ENCODE measurements around the gene NPBWR2. TPM values are rescaled to one million over a fixed set of nuclear protein-coding genes. Genes with fewer than 3 reads are reported as not detected.
"Not testable (repeated sequence)": the region's sequence is repeated elsewhere in the genome, so short reads cannot be mapped to it uniquely, and the experiment has no call there.

NPBWR2 gene
- total and polyA plus RNA-seq, 4 donors: not detected

GRCh38 chr20:64095455-64095854 is 11.9 kb downstream of the NPBWR2 start:
- 81 to 87% methylated on average over 4 of the region's 4 CpGs for WGBS, 2 donors
- intact Hi-C loops (cut with DNase I): no loop called here
- DNase-seq: no peak
- Histone ChIP-seq H3K27me3 (ENCODE audit: control insufficient read depth in 1 of 2, insufficient read depth in 2 of 2, low read length in 1 of 2) (no peaks in the 10 kb centered on the region), H3K4me1 (ENCODE audit: control insufficient read depth in 1 of 2, insufficient read depth in 2 of 2, low read length in 2 of 2) (no peaks in the 10 kb centered on the region), H3K4me3 (ENCODE audit: low read length in 2 of 2) (no peak overlapping the region), H3K36me3 (ENCODE audit: control insufficient read depth in 1 of 2, insufficient read depth in 2 of 2, low read length in 1 of 2) (no peaks in the 10 kb centered on the region), H3K27ac (ENCODE audit: low read depth in 1 of 2, low read length in 2 of 2) (no peak overlapping the region), H3K9me3 (ENCODE audit: control insufficient read depth, low read length) (no peaks in the 10 kb centered on the region)
- ATAC-seq (ENCODE audit: low FRiP score): no peak

GRCh38 chr20:64093013-64093503 is 14.3 kb downstream of the NPBWR2 start:
- DNase-seq (no peak), ATAC-seq (ENCODE audit: low FRiP score) (no peak)
- WGBS, 2 donors: 48 to 54% methylated on average over 9 of the region's 9 CpGs
- H3K27ac ChIP-seq (ENCODE audit: low read depth in 1 of 2, low read length in 2 of 2): no peak overlapping the region
- H3K36me3 ChIP-seq (ENCODE audit: control insufficient read depth in 1 of 2, insufficient read depth in 2 of 2, low read length in 1 of 2): no peaks in the 10 kb centered on the region
- intact Hi-C loops (cut with DNase I): no loop called here
- no peak overlapping the region for H3K4me3 ChIP-seq (ENCODE audit: low read length in 2 of 2)
- H3K27me3 ChIP-seq (ENCODE audit: control insufficient read depth in 1 of 2, insufficient read depth in 2 of 2, low read length in 1 of 2): no peaks in the 10 kb centered on the region
- H3K9me3 ChIP-seq (ENCODE audit: control insufficient read depth, low read length): no peaks in the 10 kb centered on the region
- H3K4me1 ChIP-seq (ENCODE audit: control insufficient read depth in 1 of 2, insufficient read depth in 2 of 2, low read length in 2 of 2): no peaks in the 10 kb centered on the region

GRCh38 chr20:64092258-64093012 is 14.9 kb downstream of the NPBWR2 start:
- ATAC-seq (ENCODE audit: low FRiP score): no peak
- 65 to 69% methylated on average over 27 of the region's 27 CpGs for WGBS, 2 donors
- H3K4me3 ChIP-seq (ENCODE audit: low read length in 2 of 2): no peak overlapping the region

DNA sequence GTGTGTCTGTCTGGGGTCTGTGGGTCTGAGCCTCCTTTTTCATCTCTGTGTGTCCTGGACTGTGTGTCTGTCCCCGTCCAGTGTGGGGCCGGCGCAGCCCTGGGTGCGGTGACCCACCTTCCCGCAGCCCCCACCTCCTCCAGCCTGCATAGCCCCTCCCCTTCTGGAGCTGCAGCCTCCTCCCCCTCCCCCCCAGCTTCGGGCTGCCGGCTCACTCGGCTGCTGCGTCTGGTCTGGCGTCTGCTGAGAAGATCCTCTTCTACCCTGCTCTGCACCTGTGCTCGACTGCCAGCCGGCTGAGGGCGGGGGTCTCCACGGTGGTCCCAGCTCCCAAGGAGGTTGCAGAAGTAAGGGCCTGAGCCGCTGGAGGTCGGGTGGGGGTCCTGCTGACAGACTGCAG is 15.6 kb downstream of the NPBWR2 start:
- 19 to 22% methylated on average over 15 to 16 of the region's 16 CpGs for WGBS, 2 donors
- Histone ChIP-seq H3K4me3 (ENCODE audit: low read length in 2 of 2) (no peak overlapping the region), H3K36me3 (ENCODE audit: control insufficient read depth in 1 of 2, insufficient read depth in 2 of 2, low read length in 1 of 2) (no peaks in the 10 kb centered on the region), H3K4me1 (ENCODE audit: control insufficient read depth in 1 of 2, insufficient read depth in 2 of 2, low read length in 2 of 2) (no peaks in the 10 kb centered on the region), H3K27ac (ENCODE audit: low read depth in 1 of 2, low read length in 2 of 2) (no peak overlapping the region), H3K9me3 (ENCODE audit: control insufficient read depth, low read length) (no peaks in the 10 kb centered on the region), H3K27me3 (ENCODE audit: control insufficient read depth in 1 of 2, insufficient read depth in 2 of 2, low read length in 1 of 2) (no peaks in the 10 kb centered on the region)
- DNase-seq: no peak
- intact Hi-C loops (cut with DNase I): no loop called here
- ATAC-seq (ENCODE audit: low FRiP score): no peak

More at GRCh38 chr20:64092258-64093012, 14.9 kb downstream of the NPBWR2 start:
- H3K36me3 ChIP-seq (ENCODE audit: control insufficient read depth in 1 of 2, insufficient read depth in 2 of 2, low read length in 1 of 2): no peaks in the 10 kb centered on the region
- H3K27ac ChIP-seq (ENCODE audit: low read depth in 1 of 2, low read length in 2 of 2): no peak overlapping the region
- H3K27me3 ChIP-seq (ENCODE audit: control insufficient read depth in 1 of 2, insufficient read depth in 2 of 2, low read length in 1 of 2): no peaks in the 10 kb centered on the region
- no peak for DNase-seq
- intact Hi-C loops (cut with DNase I): no loop called here
- H3K9me3 ChIP-seq (ENCODE audit: control insufficient read depth, low read length): no peaks in the 10 kb centered on the region
- no peaks in the 10 kb centered on the region for H3K4me1 ChIP-seq (ENCODE audit: control insufficient read depth in 1 of 2, insufficient read depth in 2 of 2, low read length in 2 of 2)

- 79 to 82% methylated on average over 19 of the region's 19 CpGs for WGBS, 2 donors
- H3K27me3 ChIP-seq (ENCODE audit: control insufficient read depth in 1 of 2, insufficient read depth in 2 of 2, low read length in 1 of 2): no peaks in the 10 kb centered on the region
- ATAC-seq (ENCODE audit: low FRiP score): no peak
- no peak overlapping the region for H3K27ac ChIP-seq (ENCODE audit: low read depth in 1 of 2, low read length in 2 of 2)
- no peaks in the 10 kb centered on the region for H3K36me3 ChIP-seq (ENCODE audit: control insufficient read depth in 1 of 2, insufficient read depth in 2 of 2, low read length in 1 of 2)
- intact Hi-C loops (cut with DNase I): no loop called here
- H3K9me3 ChIP-seq (ENCODE audit: control insufficient read depth, low read length): no peaks in the 10 kb centered on the region
- no peak for DNase-seq
- no peaks in the 10 kb centered on the region for H3K4me1 ChIP-seq (ENCODE audit: control insufficient read depth in 1 of 2, insufficient read depth in 2 of 2, low read length in 2 of 2)
- no peak overlapping the region for H3K4me3 ChIP-seq (ENCODE audit: low read length in 2 of 2)
These were observed 16.0 kb downstream of the NPBWR2 start for GRCh38 chr20:64091340-64091739.

DNA sequence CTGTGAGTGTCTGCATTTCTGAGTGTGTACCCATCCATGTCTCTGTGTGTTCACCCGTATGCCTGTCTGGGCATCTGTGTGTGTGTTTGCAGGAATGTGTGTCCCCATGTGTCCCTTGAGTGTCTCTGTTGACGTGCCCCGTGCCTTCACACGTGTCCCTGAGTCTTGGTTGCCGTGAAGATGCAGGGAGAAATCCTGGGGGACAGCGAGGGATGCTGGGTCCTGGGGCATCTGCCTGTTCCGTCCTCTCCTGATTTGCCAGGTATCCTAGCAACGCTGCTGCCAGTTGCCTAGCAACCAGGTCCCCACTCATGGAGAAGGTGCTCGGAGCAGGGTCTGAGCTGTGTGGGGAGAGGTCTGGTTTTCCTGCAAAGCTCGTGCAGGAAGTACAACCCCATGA is 17.2 kb downstream of the NPBWR2 start:
- WGBS, 2 donors: 58 to 61% methylated on average over 10 of the region's 10 CpGs
- no peak for ATAC-seq (ENCODE audit: low FRiP score)
- H3K27me3 ChIP-seq (ENCODE audit: control insufficient read depth in 1 of 2, insufficient read depth in 2 of 2, low read length in 1 of 2): no peaks in the 10 kb centered on the region

DNA sequence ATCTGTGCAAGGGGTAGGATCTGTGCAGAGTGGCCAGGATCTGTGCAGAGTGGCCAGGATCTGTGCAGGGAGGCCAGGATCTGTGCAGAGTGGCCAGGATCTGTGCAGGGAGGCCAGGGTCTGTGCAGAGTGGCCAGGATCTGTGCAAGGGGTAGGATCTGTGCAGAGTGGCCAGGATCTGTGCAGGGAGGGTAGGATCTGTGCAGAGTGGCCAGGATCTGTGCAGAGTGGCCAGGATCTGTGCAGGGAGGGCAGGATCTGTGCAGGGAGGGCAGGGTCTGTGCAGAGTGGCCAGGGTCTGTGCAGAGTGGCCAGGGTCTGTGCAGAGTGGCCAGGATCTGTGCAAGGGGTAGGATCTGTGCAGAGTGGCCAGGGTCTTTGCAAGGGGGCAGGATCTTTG is 18.8 kb downstream of the NPBWR2 start:
- H3K4me1 ChIP-seq (ENCODE audit: control insufficient read depth in 1 of 2, insufficient read depth in 2 of 2, low read length in 2 of 2); H3K27ac ChIP-seq (ENCODE audit: low read depth in 1 of 2, low read length in 2 of 2); DNase-seq; intact Hi-C loops (cut with DNase I); H3K36me3 ChIP-seq (ENCODE audit: control insufficient read depth in 1 of 2, insufficient read depth in 2 of 2, low read length in 1 of 2); ATAC-seq (ENCODE audit: low FRiP score); H3K4me3 ChIP-seq (ENCODE audit: low read length in 2 of 2); H3K27me3 ChIP-seq (ENCODE audit: control insufficient read depth in 1 of 2, insufficient read depth in 2 of 2, low read length in 1 of 2); H3K9me3 ChIP-seq (ENCODE audit: control insufficient read depth, low read length): not testable (repeated sequence)

More for the DNA sequence above, 17.2 kb downstream of the NPBWR2 start:
- no peak for DNase-seq
- Histone ChIP-seq H3K9me3 (ENCODE audit: control insufficient read depth, low read length) (no peaks in the 10 kb centered on the region), H3K36me3 (ENCODE audit: control insufficient read depth in 1 of 2, insufficient read depth in 2 of 2, low read length in 1 of 2) (no peaks in the 10 kb centered on the region), H3K4me3 (ENCODE audit: low read length in 2 of 2) (no peak overlapping the region), H3K4me1 (ENCODE audit: control insufficient read depth in 1 of 2, insufficient read depth in 2 of 2, low read length in 2 of 2) (no peaks in the 10 kb centered on the region), H3K27ac (ENCODE audit: low read depth in 1 of 2, low read length in 2 of 2) (no peak overlapping the region)
- intact Hi-C loops (cut with DNase I): no loop called here

DNA sequence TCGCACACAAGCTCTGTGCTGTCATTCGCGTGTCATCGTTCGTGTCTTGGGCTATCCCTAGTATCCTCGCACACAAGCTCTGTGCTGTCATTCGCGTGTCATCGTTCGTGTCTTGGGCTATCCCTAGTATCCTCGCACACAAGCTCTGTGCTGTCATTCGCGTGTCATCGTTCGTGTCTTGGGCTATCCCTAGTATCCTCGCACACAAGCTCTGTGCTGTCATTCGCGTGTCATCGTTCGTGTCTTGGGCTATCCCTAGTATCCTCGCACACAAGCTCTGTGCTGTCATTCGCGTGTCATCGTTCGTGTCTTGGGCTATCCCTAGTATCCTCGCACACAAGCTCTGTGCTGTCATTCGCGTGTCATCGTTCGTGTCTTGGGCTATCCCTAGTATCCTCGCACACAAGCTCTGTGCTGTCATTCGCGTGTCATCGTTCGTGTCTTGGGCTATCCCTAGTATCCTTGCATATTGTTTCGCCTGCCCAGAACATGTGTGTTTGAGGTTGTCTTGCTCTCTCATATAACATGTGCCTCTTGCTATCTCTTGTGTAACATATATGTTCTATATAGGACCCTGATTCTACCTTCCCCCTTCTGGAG is 20.0 kb downstream of the NPBWR2 start:
- H3K4me3 ChIP-seq (ENCODE audit: low read length in 2 of 2); H3K36me3 ChIP-seq (ENCODE audit: control insufficient read depth in 1 of 2, insufficient read depth in 2 of 2, low read length in 1 of 2); intact Hi-C loops (cut with DNase I); DNase-seq; H3K4me1 ChIP-seq (ENCODE audit: control insufficient read depth in 1 of 2, insufficient read depth in 2 of 2, low read length in 2 of 2); H3K9me3 ChIP-seq (ENCODE audit: control insufficient read depth, low read length); ATAC-seq (ENCODE audit: low FRiP score); H3K27ac ChIP-seq (ENCODE audit: low read depth in 1 of 2, low read length in 2 of 2); H3K27me3 ChIP-seq (ENCODE audit: control insufficient read depth in 1 of 2, insufficient read depth in 2 of 2, low read length in 1 of 2): not testable (repeated sequence)
- 95 to 97% methylated on average over 6 of the region's 36 CpGs for WGBS, 2 donors

DNA sequence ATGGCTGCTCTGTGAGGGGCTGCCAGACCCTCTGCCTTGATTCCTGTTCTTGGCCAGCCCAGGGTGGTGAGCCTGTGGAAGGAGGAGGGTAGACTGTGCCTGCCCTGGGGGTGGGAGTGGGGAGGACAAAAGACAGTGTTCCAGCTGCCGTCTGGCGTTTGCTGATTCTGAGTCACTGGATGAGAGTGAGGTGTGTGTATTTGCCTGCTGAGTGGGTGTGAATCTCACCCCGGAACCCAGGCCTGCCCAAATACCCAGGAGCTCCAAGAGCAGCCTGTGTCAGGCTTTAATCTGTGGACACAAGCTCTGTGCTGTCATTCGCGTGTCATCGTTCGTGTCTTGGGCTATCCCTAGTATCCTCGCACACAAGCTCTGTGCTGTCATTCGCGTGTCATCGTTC is 20.6 kb downstream of the NPBWR2 start:
- Histone ChIP-seq H3K36me3 (ENCODE audit: control insufficient read depth in 1 of 2, insufficient read depth in 2 of 2, low read length in 1 of 2) (no peaks in the 10 kb centered on the region), H3K4me1 (ENCODE audit: control insufficient read depth in 1 of 2, insufficient read depth in 2 of 2, low read length in 2 of 2) (no peaks in the 10 kb centered on the region), H3K27me3 (ENCODE audit: control insufficient read depth in 1 of 2, insufficient read depth in 2 of 2, low read length in 1 of 2) (no peaks in the 10 kb centered on the region), H3K27ac (ENCODE audit: low read depth in 1 of 2, low read length in 2 of 2) (no peak overlapping the region), H3K9me3 (ENCODE audit: control insufficient read depth, low read length) (no peaks in the 10 kb centered on the region), H3K4me3 (ENCODE audit: low read length in 2 of 2) (no peak overlapping the region)
- no peak for ATAC-seq (ENCODE audit: low FRiP score)
- intact Hi-C loops (cut with DNase I): no loop called here
- WGBS, 2 donors: 96 to 97% methylated on average over 8 to 10 of the region's 11 CpGs
- no peak for DNase-seq
